ENCODE results near the gene IL1RAPL2. TPM values are rescaled to one million over a fixed set of nuclear protein-coding genes. Genes with fewer than 3 reads are reported as not detected.

IL1RAPL2 gene
- polyA plus RNA-seq, 3 donors: not detected

DNA sequence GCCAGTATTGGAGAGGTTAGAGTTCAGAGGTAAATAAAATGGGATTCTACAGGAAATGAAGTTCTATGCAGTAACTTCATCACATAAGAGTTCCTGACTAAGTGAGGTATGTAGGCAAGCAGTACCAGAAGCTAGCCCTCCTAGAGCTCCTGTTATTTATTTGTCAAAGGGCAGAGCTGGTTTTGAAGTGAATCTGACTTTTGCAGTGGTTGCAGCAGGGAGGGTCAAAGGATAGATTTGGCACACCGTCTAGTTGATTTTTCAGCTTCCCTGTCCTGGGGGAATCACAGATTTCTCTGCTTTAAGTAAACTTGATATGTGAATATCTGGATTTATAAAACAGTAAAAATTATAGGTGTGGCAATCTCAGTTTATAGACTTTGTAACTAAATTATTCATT lies 130.7 kb downstream of the IL1RAPL2 start:
- Histone ChIP-seq H3K4me2 (replicated peaks; ENCODE audit: extremely low read depth, low read length, poor library complexity, severe bottlenecking) (no peak overlapping the region), H3K79me2 (ENCODE audit: insufficient read depth, low read length) (no peaks in the 10 kb centered on the region), H3K4me3 (replicated peaks in 1 of 3; ENCODE audit: low read depth in 2 of 3, low read length in 3 of 3) (no peak overlapping the region), H3K4me1 (ENCODE audit: control insufficient read depth in 1 of 2, insufficient read depth in 2 of 2, low read length in 2 of 2) (no peaks in the 10 kb centered on the region), H3K27me3 (ENCODE audit: control insufficient read depth in 2 of 2, insufficient read depth in 2 of 2, low read length in 2 of 2) (no peaks in the 10 kb centered on the region), H3K9ac (ENCODE audit: insufficient read depth, low read length, poor library complexity, severe bottlenecking) (no peak overlapping the region), H3K36me3 (replicated peaks in 1 of 2; ENCODE audit: control insufficient read depth in 1 of 2, insufficient read depth in 2 of 2, low read length in 2 of 2) (no peaks in the 10 kb centered on the region), H3K27ac (ENCODE audit: low read depth in 1 of 2, low read length in 2 of 2) (no peak overlapping the region), H2AFZ (ENCODE audit: insufficient read depth, low read depth, low read length, poor library complexity, severe bottlenecking) (no peak overlapping the region), H3K9me3 (replicated peaks in 1 of 2; ENCODE audit: control insufficient read depth in 1 of 2, insufficient read depth in 1 of 2, low read length in 2 of 2) (no peaks in the 10 kb centered on the region), H4K20me1 (ENCODE audit: insufficient read depth, low read length) (no peaks in the 10 kb centered on the region)
- Mint-ChIP-seq H3K36me3 (no peaks in the 10 kb centered on the region), H3K4me3 (no peak overlapping the region), H3K4me1 (no peaks in the 10 kb centered on the region), H3K27me3 (ENCODE audit: low read depth in 3 of 3) (peaks cover 0 to 5% (median 2%) of the 10 kb centered on the region in 3 donors), H3K27ac (no peak overlapping the region), H3K9me3 (peaks cover 0 to 3% (median 0%) of the 10 kb centered on the region in 7 donors)
- no CpG with 5 or more reads among the region's 1 CpG for WGBS (ENCODE audit: insufficient coverage)
- no peak for TF ChIP-seq CTCF (IDR thresholded peaks at IDR 0.05)
- DNase-seq: no peak
- intact Hi-C loops (cut with micrococcal nuclease): no loop called here

DNA sequence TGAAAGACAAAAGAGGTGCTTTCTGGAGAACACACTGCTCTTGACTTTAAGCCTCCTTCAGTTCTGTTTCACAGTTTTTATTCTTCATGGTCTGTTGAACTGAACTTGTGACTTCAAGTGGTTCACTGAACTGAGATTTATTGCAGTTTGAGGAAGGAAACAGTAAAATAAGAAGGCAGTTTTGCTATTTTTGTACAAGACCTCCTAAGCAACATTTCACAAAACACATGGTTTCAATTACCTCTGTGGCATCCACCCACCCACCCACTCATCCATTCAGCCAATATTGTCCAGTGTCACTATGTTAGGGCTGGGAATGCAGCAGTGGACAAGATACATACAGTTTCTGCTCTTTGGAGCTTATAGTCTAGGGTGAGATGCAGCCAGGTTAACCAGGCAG lies 131.3 kb downstream of the IL1RAPL2 start:
- no peak overlapping the region for H2AFZ ChIP-seq (ENCODE audit: insufficient read depth, low read depth, low read length, poor library complexity, severe bottlenecking)
- H3K4me1 ChIP-seq (ENCODE audit: control insufficient read depth in 1 of 2, insufficient read depth in 2 of 2, low read length in 2 of 2): no peaks in the 10 kb centered on the region
- Mint-ChIP-seq H3K27me3 (ENCODE audit: low read depth in 3 of 3) (peaks cover 0 to 5% (median 2%) of the 10 kb centered on the region in 3 donors), H3K27ac (no peak overlapping the region), H3K4me1 (no peaks in the 10 kb centered on the region), H3K4me3 (no peak overlapping the region), H3K9me3 (peaks cover 0 to 3% (median 0%) of the 10 kb centered on the region in 7 donors), H3K36me3 (no peaks in the 10 kb centered on the region)
- H4K20me1 ChIP-seq (ENCODE audit: insufficient read depth, low read length): no peaks in the 10 kb centered on the region
- H3K9ac ChIP-seq (ENCODE audit: insufficient read depth, low read length, poor library complexity, severe bottlenecking): no peak overlapping the region
- no peaks in the 10 kb centered on the region for H3K9me3 ChIP-seq (replicated peaks in 1 of 2; ENCODE audit: control insufficient read depth in 1 of 2, insufficient read depth in 1 of 2, low read length in 2 of 2)
- H3K27ac ChIP-seq (ENCODE audit: low read depth in 1 of 2, low read length in 2 of 2): no peak overlapping the region
- H3K4me2 ChIP-seq (replicated peaks; ENCODE audit: extremely low read depth, low read length, poor library complexity, severe bottlenecking): no peak overlapping the region
- DNase-seq: no peak
- intact Hi-C loops (cut with micrococcal nuclease): no loop called here
- TF ChIP-seq CTCF (IDR thresholded peaks at IDR 0.05): no peak
- H3K27me3 ChIP-seq (ENCODE audit: control insufficient read depth in 2 of 2, insufficient read depth in 2 of 2, low read length in 2 of 2): no peaks in the 10 kb centered on the region
- H3K4me3 ChIP-seq (replicated peaks in 1 of 3; ENCODE audit: low read depth in 2 of 3, low read length in 3 of 3): no peak overlapping the region
- H3K36me3 ChIP-seq (replicated peaks in 1 of 2; ENCODE audit: control insufficient read depth in 1 of 2, insufficient read depth in 2 of 2, low read length in 2 of 2): no peaks in the 10 kb centered on the region
- no peaks in the 10 kb centered on the region for H3K79me2 ChIP-seq (ENCODE audit: insufficient read depth, low read length)
